Activated CD8-positive, alpha-beta T cell treated with anti-CD3 and anti-CD28 coated beads for 36 hours (primary cell): ENCODE data around the gene SMARCE1. TPM values are rescaled to one million over a fixed set of nuclear protein-coding genes. Genes with fewer than 3 reads are reported as not detected.

Experiments
- ATAC-seq: fragments of 200-7000 bp; cut with Tn5 transposase; one replicate; pipeline ENCODE4 v1.10.0; 2021; ENCODE audit warnings: mild to moderate bottlenecking, moderate library complexity
- CTCF ChIA-PET: fragments of 350-600 bp; sonication (Branson Sonifier 250); formaldehyde crosslinking; loops from one replicate; lab custom pipeline; 2021; ENCODE audit warnings: antibody characterized with exemption; lab: Charles Lee
- POLR2A ChIA-PET: fragments of 350-600 bp; sonication (Branson Sonifier 250); formaldehyde crosslinking; loops from one replicate; lab custom pipeline; 2021; ENCODE audit warnings: antibody characterized with exemption; lab: Charles Lee
- DNase-seq: peaks from one replicate; pipeline ENCODE4 v3.0.0-alpha.2; 2020
- H3K27ac Mint-ChIP-seq: one replicate; pipeline ENCODE4 v1.8.0; 2021; ENCODE audit warnings: mild to moderate bottlenecking, mixed read lengths
- H3K27me3 Mint-ChIP-seq: one replicate; pipeline ENCODE4 v1.8.0; 2021; ENCODE audit warnings: mixed read lengths
- H3K36me3 Mint-ChIP-seq: one replicate; pipeline ENCODE4 v1.8.0; 2021; ENCODE audit warnings: low read depth, mixed read lengths
- H3K4me1 Mint-ChIP-seq: one replicate; pipeline ENCODE4 v1.8.0; 2021; ENCODE audit warnings: low read depth, mixed read lengths
- H3K4me3 Mint-ChIP-seq: one replicate; pipeline ENCODE4 v1.8.0; 2021; ENCODE audit warnings: mild to moderate bottlenecking, moderate library complexity, mixed read lengths
- H3K9me3 Mint-ChIP-seq: one replicate; pipeline ENCODE4 v1.8.0; 2021; ENCODE audit warnings: mixed read lengths
- intact Hi-C: fragments of 100-400 bp; cut with micrococcal nuclease; formaldehyde crosslinking; loops from one replicate; pipeline ENCODE4 v1.10.0; 2022
- total RNA-seq, 2 experiments: library from RNA; stranded (reverse); gene quantifications; one replicate each; pipeline ENCODE4 v1.2.3, GENCODE V29; 2021
- TF ChIP-seq, protein P1 (sequence below): fragments of 200-600 bp; IDR thresholded peaks from one replicate; pipeline ENCODE4 v1.8.0; 2022; ENCODE audit warnings: antibody characterized with exemption, mild to moderate bottlenecking

Gene SMARCE1
- total RNA-seq, result 10 to 100 TPM; 87.8 to 92.5 TPM

DNA sequence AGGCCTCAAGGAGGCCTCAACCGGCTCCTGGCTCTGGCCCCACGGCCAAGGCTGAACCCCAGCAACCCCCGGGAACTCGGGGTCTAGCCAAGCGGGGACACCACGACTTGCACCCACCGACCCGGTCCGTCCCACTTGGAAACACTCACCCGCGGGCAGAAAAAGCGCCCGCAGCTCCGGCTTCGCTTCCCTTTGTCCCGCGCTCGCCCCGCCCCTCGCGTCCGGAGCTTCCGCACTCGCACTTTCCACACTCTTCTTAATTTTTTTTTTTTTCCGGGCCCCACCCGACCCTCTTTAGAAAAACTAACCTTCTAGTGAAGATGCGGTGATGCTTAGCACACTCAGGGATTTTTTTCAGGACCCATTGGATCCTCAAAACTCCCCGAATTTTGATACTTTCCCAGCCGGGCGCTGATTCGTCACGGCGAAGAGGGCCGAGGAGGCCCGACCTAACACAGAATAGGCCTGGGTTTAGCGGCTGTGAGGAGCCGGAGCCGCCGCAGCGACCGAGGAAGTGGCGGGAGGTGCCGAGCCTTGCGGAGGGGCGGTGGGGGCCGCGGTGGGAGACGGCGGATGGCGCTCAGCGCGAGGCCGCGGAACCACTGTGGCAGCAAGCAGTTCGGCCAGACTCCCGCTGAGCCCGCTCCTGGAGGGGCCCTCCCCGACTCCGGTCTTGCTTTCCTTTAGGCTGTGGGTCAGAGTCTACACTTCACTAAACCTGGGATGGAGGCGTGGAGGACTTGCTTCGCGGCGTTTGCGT lies at the start of gene SMARCE1:
TSS of gene SMARCE1 (minus strand) at position 195 of the 760 bp plus-strand sequence. CDS start 2,016 bp downstream, outside the sequence.
- Mint-ChIP-seq H3K27ac (peak within 1 kb of the TSS; percentile 92), H3K4me3 (peak within 1 kb of the TSS; percentile 81), H3K9me3 (no peaks in the 10 kb centered on the region), H3K4me1 (peaks cover 38% of the 10 kb centered on the region), H3K36me3 (peaks cover 16% of the 10 kb centered on the region), H3K27me3 (no peaks in the 10 kb centered on the region)
- intact Hi-C loops, result no loop called here
- POLR2A ChIA-PET, result interaction anchor here (0.6 to 3.3 kb wide), 21 partner anchors 9 to 201 kb away, joined by 3 to 19 read pairs (median 5); partner anchors contain the start of gene CCR7
- DNase-seq (peak; percentile 70), ATAC-seq (peak; percentile 74)
- CTCF ChIA-PET, result interaction anchor here (1.0 to 2.5 kb wide), 9 partner anchors 14 to 284 kb away, joined by 3 to 15 read pairs (median 6); no protein-coding TSS in a partner anchor
- TF ChIP-seq, protein P1, sequence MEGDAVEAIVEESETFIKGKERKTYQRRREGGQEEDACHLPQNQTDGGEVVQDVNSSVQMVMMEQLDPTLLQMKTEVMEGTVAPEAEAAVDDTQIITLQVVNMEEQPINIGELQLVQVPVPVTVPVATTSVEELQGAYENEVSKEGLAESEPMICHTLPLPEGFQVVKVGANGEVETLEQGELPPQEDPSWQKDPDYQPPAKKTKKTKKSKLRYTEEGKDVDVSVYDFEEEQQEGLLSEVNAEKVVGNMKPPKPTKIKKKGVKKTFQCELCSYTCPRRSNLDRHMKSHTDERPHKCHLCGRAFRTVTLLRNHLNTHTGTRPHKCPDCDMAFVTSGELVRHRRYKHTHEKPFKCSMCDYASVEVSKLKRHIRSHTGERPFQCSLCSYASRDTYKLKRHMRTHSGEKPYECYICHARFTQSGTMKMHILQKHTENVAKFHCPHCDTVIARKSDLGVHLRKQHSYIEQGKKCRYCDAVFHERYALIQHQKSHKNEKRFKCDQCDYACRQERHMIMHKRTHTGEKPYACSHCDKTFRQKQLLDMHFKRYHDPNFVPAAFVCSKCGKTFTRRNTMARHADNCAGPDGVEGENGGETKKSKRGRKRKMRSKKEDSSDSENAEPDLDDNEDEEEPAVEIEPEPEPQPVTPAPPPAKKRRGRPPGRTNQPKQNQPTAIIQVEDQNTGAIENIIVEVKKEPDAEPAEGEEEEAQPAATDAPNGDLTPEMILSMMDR, result no peak

DNA sequence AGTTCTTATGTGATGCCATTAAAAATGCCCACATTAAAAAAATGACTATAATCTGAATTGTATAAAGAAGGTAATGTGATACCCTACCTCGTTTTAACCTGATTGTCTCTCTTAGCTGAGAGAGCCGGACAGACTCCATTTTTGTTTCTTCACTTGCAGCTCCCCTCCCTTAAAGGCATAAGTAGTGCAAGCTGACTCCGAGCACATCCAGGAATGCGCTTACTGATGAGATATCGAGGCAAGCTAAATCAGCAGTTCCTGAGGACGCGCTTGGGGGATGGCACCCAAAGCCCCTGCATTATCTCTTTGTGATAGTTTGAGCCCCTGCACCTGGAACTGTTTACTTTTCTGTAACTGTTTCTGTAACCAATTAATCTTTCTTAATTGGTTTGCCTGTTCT lies 49.7 kb upstream of the SMARCE1 start:
- DNase-seq (no peak), ATAC-seq (no peak)
- ChIA-PET POLR2A (no interaction called here), CTCF (interaction anchor here (1.1 to 1.7 kb wide), 3 partner anchors 8 to 46 kb away, joined by 3 to 5 read pairs (median 5); no protein-coding TSS in a partner anchor)
- intact Hi-C loops, result no loop called here
- Mint-ChIP-seq H3K4me1 (no peaks in the 10 kb centered on the region), H3K36me3 (no peaks in the 10 kb centered on the region), H3K27ac (no peak overlapping the region), H3K27me3 (peaks cover 15% of the 10 kb centered on the region), H3K9me3 (no peaks in the 10 kb centered on the region), H3K4me3 (no peak overlapping the region)
- TF ChIP-seq, protein P1, result no peak

DNA sequence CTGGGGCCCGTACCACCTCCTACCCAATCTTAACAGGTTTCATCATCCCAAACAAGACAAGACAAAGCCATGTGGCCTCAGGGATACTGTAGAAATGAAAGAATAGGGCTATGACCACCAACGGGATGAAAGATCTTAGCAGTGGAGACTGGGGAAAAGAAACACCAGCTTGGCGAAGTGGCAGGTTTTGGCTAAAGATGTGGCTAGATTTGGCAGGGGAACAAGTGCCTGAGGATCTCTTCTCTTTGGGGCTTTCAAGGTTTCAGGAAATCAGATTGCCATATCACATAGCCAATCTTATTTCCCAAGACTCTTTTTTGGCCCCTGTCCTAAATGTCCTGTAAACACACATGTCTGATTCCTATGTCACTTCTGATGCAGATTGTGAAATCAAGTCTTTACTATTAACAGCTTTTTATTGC lies 49.0 kb upstream of the SMARCE1 start:
- ATAC-seq, result no peak
- peaks cover 15% of the 10 kb centered on the region for H3K27me3 Mint-ChIP-seq
- CTCF ChIA-PET, result interaction anchor here (1.5 to 1.7 kb wide), 2 partner anchors 9 to 10 kb away, joined by 5 read pairs; no protein-coding TSS in a partner anchor
- no peak overlapping the region for H3K27ac Mint-ChIP-seq
- DNase-seq, result no peak
- intact Hi-C loops, result no loop called here
- no peaks in the 10 kb centered on the region for H3K9me3 Mint-ChIP-seq
- H3K4me3 Mint-ChIP-seq, result no peak overlapping the region
- TF ChIP-seq, protein P1, result no peak
- no peaks in the 10 kb centered on the region for H3K36me3 Mint-ChIP-seq
- H3K4me1 Mint-ChIP-seq, result no peaks in the 10 kb centered on the region
- POLR2A ChIA-PET, result no interaction called here

- ChIA-PET CTCF (interaction anchor here (1.5 kb wide), 1 partner anchor 10 kb away, joined by 5 read pairs; no protein-coding TSS in a partner anchor), POLR2A (no interaction called here)
- no peak for ATAC-seq
- Mint-ChIP-seq H3K27me3 (peaks cover 15% of the 10 kb centered on the region), H3K4me3 (no peak overlapping the region), H3K36me3 (no peaks in the 10 kb centered on the region), H3K4me1 (no peaks in the 10 kb centered on the region), H3K9me3 (no peaks in the 10 kb centered on the region), H3K27ac (no peak overlapping the region)
- no peak for DNase-seq
- TF ChIP-seq, protein P1, result no peak
- intact Hi-C loops, result no loop called here
Measured at GRCh38 chr17:40695874-40696472, 48.4 kb upstream of the SMARCE1 start.

DNA sequence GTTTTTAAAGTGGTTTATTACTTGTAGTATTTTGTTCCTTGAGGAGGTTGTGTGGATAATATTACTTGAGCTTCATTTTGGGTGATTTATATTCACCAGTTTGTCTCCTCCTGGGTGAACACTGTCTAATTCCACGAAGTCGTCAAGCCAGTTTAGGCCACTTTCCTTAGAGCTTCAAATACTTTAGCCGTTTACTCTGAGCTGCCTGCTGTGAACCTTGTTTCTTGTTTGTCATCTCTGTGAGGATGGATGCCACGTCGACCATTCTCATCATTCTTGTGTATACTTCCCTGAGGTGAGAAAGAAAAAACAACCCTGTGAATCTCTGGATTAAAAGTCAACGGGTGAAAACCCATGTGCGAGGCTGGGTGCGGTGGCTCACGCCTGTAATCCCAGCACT lies 47.0 kb upstream of the SMARCE1 start:
- intact Hi-C loops, result no loop called here
- Mint-ChIP-seq H3K27ac (no peak overlapping the region), H3K27me3 (peaks cover 17% of the 10 kb centered on the region), H3K36me3 (no peaks in the 10 kb centered on the region), H3K4me1 (no peaks in the 10 kb centered on the region), H3K9me3 (no peaks in the 10 kb centered on the region), H3K4me3 (no peak overlapping the region)
- no peak for ATAC-seq
- POLR2A ChIA-PET, result no interaction called here
- DNase-seq, result no peak
- TF ChIP-seq, protein P1, result no peak
- CTCF ChIA-PET, result interaction anchor here (0.6 to 1.3 kb wide), 2 partner anchors 49 to 80 kb away, joined by 4 read pairs; no protein-coding TSS in a partner anchor
